ENCODE measurements around the gene SLF1. TPM values are rescaled to one million over a fixed set of nuclear protein-coding genes. Genes with fewer than 3 reads are reported as not detected.

The SLF1 gene
- total RNA-seq, 4 donors from 2014 or later: 1.7 to 7.2 (median 5.4) TPM

- 54 to 60% methylated on average over 1 of the region's 1 CpG for WGBS, 2 donors
- DNase-seq (ENCODE audit: low spot score in 2 of 2): no peak
- no peak for TF ChIP-seq POLR2A (IDR thresholded peaks at IDR 0.05)
- no peak for TF ChIP-seq CTCF (IDR thresholded peaks at IDR 0.05)
- intact Hi-C loops (cut with DNase I; ENCODE audit: low total_unique reads): no loop called here
- no peak overlapping the region for H3K4me3 ChIP-seq (ENCODE audit: low read depth, poor library complexity, severe bottlenecking)
Observed at GRCh38 chr5:94731471-94731870, 113.0 kb downstream of the SLF1 start.

- H3K4me3 ChIP-seq (ENCODE audit: low read depth, poor library complexity, severe bottlenecking): no peak overlapping the region
- intact Hi-C loops (cut with DNase I; ENCODE audit: low total_unique reads): no loop called here
- DNase-seq (ENCODE audit: low spot score in 2 of 2): no peak
- TF ChIP-seq POLR2A (IDR thresholded peaks at IDR 0.05) (no peak), CTCF (IDR thresholded peaks at IDR 0.05) (no peak)
- WGBS, 2 donors: 79 to 91% methylated on average over 1 of the region's 1 CpG
Observed at GRCh38 chr5:94736498-94736897, 118.0 kb downstream of the SLF1 start.

- no peak overlapping the region for H3K4me3 ChIP-seq (ENCODE audit: low read depth, poor library complexity, severe bottlenecking)
- no peak for DNase-seq (ENCODE audit: low spot score in 2 of 2)
- WGBS, 2 donors: 31 to 46% methylated on average over 2 of the region's 2 CpGs
- intact Hi-C loops (cut with DNase I; ENCODE audit: low total_unique reads): no loop called here
- TF ChIP-seq POLR2A (IDR thresholded peaks at IDR 0.05) (no peak), CTCF (IDR thresholded peaks at IDR 0.05) (no peak)
Observed at GRCh38 chr5:94740286-94740685, 121.8 kb downstream of the SLF1 start.

GRCh38 chr5:94742852-94743251 is 124.4 kb downstream of the SLF1 start:
- intact Hi-C loops (cut with DNase I; ENCODE audit: low total_unique reads): no loop called here
- DNase-seq (ENCODE audit: low spot score in 2 of 2): no peak
- TF ChIP-seq CTCF (IDR thresholded peaks at IDR 0.05): no peak
- TF ChIP-seq POLR2A (IDR thresholded peaks at IDR 0.05): no peak
- no peak overlapping the region for H3K4me3 ChIP-seq (ENCODE audit: low read depth, poor library complexity, severe bottlenecking)
- WGBS, 2 donors: 86 to 90% methylated on average over 4 of the region's 4 CpGs

- TF ChIP-seq POLR2A (IDR thresholded peaks at IDR 0.05) (no peak), CTCF (IDR thresholded peaks at IDR 0.05) (no peak)
- no peak overlapping the region for H3K4me3 ChIP-seq (ENCODE audit: low read depth, poor library complexity, severe bottlenecking)
- intact Hi-C loops (cut with DNase I; ENCODE audit: low total_unique reads): no loop called here
- WGBS, 2 donors: 73 to 87% methylated on average over 2 of the region's 2 CpGs
- DNase-seq (ENCODE audit: low spot score in 2 of 2): no peak
Observed at GRCh38 chr5:94744906-94745305, 126.4 kb downstream of the SLF1 start.

All from lower leg skin (tissue), 4 donors.